GM19328 (cell line): ENCODE data around the gene HES1.
A peak's percentile ranks its signal among the peaks of the same experiment; 100 is the strongest.

Source experiments
- ATAC-seq: cut with Tn5 transposase; IDR thresholded peaks from one replicate; pipeline ENCODE4 v1.9.1; 2021; ENCODE audit warnings: mild to moderate bottlenecking, moderate library complexity; ENCODE audit not compliant: unreplicated experiment

HES1 gene

GRCh38 chr3:194101592-194102432, 34.1 kb upstream of the HES1 start:
- ATAC-seq: no peak

DNA sequence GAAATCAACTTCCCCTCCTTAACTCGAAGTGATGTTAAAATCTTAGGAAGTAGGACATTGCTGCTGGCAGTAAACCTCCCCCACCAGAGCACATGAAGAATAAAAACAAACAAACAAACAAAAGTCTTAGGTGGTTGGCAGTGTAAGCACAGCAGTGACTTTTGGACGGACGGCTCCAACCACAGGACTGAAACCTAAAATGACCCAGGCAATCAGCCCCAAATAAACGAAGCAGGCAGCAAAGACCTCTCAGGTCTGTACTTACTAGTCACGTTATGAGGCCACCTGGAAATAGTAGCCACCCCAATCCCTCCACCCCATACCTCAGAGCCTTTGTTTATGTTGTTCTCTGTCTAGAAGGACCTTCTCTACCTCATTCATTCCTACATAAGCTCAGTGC, 33.5 kb upstream of the HES1 start:
- no peak for ATAC-seq

DNA sequence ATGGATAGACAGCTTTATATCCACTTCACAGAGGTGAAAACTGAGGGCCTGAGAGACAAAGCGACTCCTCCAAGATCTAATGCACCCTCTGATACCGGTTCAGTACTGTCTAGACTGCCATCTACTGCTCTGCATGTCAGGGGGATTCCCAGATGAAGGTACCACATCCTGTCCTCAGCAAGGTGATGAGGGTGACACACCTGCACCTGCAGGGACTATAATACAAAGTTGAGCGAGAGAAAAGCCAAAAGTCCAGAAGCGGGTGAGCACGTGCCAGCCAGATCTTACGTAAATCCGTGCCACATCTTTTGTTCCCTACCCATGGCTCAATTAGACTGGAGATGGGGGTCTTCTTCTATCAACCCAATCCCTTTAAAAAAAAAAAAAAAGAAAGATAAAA, 32.4 kb upstream of the HES1 start:
- no peak for ATAC-seq

DNA sequence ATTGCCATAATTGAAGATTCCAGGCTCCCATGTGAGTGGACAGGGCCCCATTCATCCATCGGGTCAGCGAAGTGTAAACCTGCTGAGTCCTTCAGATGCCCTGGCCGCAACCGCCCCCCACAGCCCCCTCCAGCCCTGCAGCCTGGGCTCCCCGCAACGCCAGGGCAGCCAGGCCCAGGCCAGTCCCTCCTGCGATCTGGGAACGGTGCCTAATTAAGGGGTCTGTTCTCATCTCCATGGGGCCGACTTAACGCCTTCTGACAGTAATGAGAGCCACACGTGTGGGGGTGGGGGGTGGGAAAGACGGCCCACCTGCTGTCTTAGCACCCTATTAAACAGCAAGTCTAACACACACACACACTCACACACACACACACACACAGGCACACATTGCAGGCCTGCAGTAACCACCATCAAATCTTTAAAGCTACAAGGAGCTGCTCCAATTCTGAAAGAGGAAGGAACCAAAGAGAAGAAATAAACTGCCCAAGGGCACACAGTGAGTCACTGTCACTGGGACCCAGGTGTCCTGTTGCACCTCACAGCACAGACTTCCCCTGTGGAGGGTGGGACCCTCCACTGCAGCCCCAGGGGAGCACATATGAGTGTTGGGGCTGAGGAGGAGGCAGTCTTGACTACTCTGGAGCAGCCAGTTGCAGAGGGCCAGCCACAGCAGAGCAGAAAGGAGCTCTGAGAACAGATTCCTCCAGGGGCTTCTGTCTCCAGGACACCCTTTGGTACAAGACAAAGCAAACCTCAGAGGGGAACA, 31.8 kb upstream of the HES1 start:
- ATAC-seq: peak; percentile 33

- no peak for ATAC-seq
These were observed 30.7 kb upstream of the HES1 start for GRCh38 chr3:194105292-194105691.

- ATAC-seq: no peak
These were observed 28.8 kb upstream of the HES1 start for GRCh38 chr3:194107107-194107506.

GRCh38 chr3:194109192-194109863, 26.6 kb upstream of the HES1 start:
- no peak for ATAC-seq

- no peak for ATAC-seq
These were observed 25.5 kb upstream of the HES1 start for GRCh38 chr3:194110483-194110882.

DNA sequence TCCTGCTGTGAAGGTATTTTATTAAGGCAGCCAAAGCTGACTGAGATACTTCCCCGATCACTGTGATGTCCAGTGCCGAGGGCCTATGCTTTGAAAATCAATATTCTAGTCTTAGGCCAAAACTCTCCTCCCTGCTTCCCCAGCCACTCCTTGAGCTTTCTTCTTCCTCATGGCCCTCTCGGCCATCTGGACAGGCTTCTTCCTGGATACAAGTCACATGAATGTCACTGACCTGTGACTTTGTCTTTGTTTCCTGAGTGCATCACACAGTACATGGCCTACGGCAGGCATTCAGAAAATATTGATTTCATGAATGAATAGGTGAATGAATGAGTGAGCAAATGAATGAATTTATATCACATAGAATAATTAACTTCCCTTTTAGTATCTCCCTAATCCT, 24.6 kb upstream of the HES1 start:
- ATAC-seq: no peak

DNA sequence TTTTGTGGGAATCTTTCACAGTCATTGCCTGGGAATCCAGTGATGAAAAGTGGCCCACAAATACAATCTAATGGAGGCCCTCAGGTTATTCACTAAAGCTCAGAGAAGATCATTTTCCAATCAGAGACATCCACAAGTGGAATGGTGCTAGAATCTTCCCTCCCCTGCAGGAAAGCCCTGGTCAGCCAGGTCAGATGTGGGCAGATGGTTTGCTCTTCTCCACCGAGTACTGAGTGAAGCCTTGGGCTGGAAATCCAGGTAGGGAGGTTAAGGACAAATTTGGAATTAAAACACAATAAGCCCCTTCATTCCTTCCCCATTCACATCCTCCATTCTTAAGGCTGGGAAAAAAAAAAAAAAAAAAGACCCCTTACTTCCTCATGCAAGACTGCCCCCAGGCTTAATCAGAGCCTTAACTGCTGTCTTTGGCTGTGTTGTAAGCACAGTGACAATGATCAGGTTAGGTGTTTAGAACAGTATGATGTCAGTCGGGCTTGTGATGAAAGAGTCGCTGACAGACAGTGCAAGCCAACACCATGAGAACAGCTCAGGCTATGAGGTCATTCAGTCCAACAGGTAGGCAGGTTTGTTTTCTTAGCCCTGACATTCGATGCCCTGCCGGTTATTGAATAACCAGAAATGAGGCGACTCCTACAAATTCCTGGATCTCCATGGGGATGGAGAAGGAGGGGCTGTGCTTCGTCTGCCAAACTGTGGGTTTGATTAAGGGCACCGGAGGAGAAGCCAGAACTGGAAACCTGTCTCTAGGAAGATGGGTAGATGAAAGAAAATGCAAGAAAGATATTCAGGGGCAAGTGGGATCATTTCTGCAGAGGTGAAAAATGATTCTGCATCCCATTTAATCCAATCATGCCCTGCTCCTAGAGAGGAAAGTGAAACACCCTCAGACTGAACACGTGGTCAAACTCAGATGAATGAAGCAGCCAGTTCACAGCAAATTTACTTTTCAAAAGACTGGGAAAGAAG, 23.5 kb upstream of the HES1 start:
- ATAC-seq: no peak

- ATAC-seq: no peak
These were observed 21.8 kb upstream of the HES1 start for GRCh38 chr3:194114123-194114522.

GRCh38 chr3:194117104-194117845, 18.7 kb upstream of the HES1 start:
- ATAC-seq: no peak

DNA sequence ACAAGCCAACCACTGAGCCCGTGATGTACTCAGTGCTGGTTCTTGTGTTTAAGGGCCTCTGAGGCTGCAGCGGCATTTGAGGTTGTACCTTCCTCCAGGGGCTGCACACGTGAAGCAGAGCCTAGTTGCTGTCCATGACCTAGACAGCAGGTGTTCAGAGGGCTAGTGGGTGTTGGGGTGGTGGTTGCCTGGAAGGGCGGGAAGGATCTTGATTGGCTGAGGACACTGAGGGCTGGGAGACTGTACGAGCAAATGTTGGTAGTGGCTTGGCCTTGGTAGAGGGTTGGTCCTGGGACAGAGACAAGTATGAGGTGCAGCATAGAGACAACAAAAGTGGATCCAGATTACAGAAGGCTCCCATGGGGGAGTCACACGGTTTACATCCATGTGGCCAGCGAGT, 17.0 kb upstream of the HES1 start:
- no peak for ATAC-seq

GRCh38 chr3:194119831-194120590, 15.9 kb upstream of the HES1 start:
- no peak for ATAC-seq

- ATAC-seq: no peak
These were observed 14.9 kb upstream of the HES1 start for GRCh38 chr3:194120789-194121770.

- ATAC-seq: no peak
These were observed 13.9 kb upstream of the HES1 start for GRCh38 chr3:194121891-194122631.

- no peak for ATAC-seq
These were observed 12.2 kb upstream of the HES1 start for GRCh38 chr3:194123726-194124125.
